ENCODE measurements around the gene STAT4. TPM values are rescaled to one million over a fixed set of nuclear protein-coding genes. Genes with fewer than 3 reads are reported as not detected.

The STAT4 gene
- polyA plus RNA-seq, 1 of the 3 experiments (the other 2 are of a cell fraction) = 0.12 TPM

GRCh38 chr2:191143791-191144190, 7.0 kb downstream of the STAT4 start:
- Histone ChIP-seq H3K27me3 (ENCODE audit: insufficient read depth) (no peaks in the 10 kb centered on the region), H3K27ac (ENCODE audit: low read depth in 2 of 2, low read length in 1 of 2) (no peak overlapping the region), H3K79me2 (ENCODE audit: insufficient read depth) (no peaks in the 10 kb centered on the region), H3K4me1 (ENCODE audit: control insufficient read depth in 1 of 2, insufficient read depth in 2 of 2, low read depth in 1 of 2, low read length in 1 of 2) (no peaks in the 10 kb centered on the region), H3K36me3 (replicated peaks in 1 of 2; ENCODE audit: control insufficient read depth in 1 of 2, insufficient read depth in 2 of 2, low read length in 1 of 2) (no peaks in the 10 kb centered on the region), H3F3A (replicated peaks; ENCODE audit: insufficient read depth) (no peaks in the 10 kb centered on the region), H3K9ac (no peak overlapping the region), H3K4me2 (no peak overlapping the region), H3K9me2 (no peaks in the 10 kb centered on the region), H2AFZ (ENCODE audit: low read depth) (no peak overlapping the region), H4K20me1 (ENCODE audit: insufficient read depth) (no peaks in the 10 kb centered on the region), H3K4me3 (ENCODE audit: low read depth in 2 of 2, low read length in 1 of 2) (no peak overlapping the region), H3K9me3 (no peaks in the 10 kb centered on the region)
- CTCF ChIA-PET = interaction anchor here (0.6 to 1.8 kb wide), 5 partner anchors 10 to 91 kb away, joined by 3 to 10 read pairs (median 4); no protein-coding TSS in a partner anchor
- TF ChIP-seq TAF1 (IDR thresholded peaks at IDR 0.05; ENCODE audit: borderline replicate concordance, low read depth, low read length) = no peak
- no peak for TF ChIP-seq ELF1 (IDR thresholded peaks at IDR 0.05)
- no peak for TF ChIP-seq IRF3 (IDR thresholded peaks at IDR 0.05; ENCODE audit: low read depth, low read length)
- no peak for TF ChIP-seq GATA2 (CRISPR knock-in tag; IDR thresholded peaks at IDR 0.05)
- TF ChIP-seq TCF12 (IDR thresholded peaks at IDR 0.05) = no peak
- TF ChIP-seq FOXM1 (IDR thresholded peaks at IDR 0.05; ENCODE audit: low read depth) = no peak
- TF ChIP-seq TEAD4 (IDR thresholded peaks at IDR 0.05; ENCODE audit: borderline replicate concordance, insufficient read depth) = no peak
- TF ChIP-seq NFIC (IDR thresholded peaks at IDR 0.05; ENCODE audit: borderline replicate concordance) = no peak
- no peak for TF ChIP-seq FOSL2 (IDR thresholded peaks at IDR 0.05; ENCODE audit: borderline replicate concordance, low read depth)
- no peak for TF ChIP-seq USF1 (IDR thresholded peaks at IDR 0.05; ENCODE audit: borderline replicate concordance, low read depth)
- TF ChIP-seq GABPA (IDR thresholded peaks at IDR 0.05; ENCODE audit: low read depth) = no peak
- no peak for TF ChIP-seq MEF2A (IDR thresholded peaks at IDR 0.05; ENCODE audit: borderline replicate concordance, low read depth)
- no peak for TF ChIP-seq USF2 (IDR thresholded peaks at IDR 0.05; ENCODE audit: borderline replicate concordance, low read depth, low read length)
- no peak for TF ChIP-seq RCOR1 (IDR thresholded peaks at IDR 0.05; ENCODE audit: low read length)
- TF ChIP-seq RAD21 (IDR thresholded peaks at IDR 0.05; ENCODE audit: low read length) = no peak
- DNase-seq = no peak
- POLR2A ChIA-PET = no interaction called here
- 98% methylated on average over 1 of the region's 1 CpG for WGBS (ENCODE audit: low lambda C conversion rate)

- no peaks in the 10 kb centered on the region for H3K4me1 ChIP-seq (ENCODE audit: control insufficient read depth in 1 of 2, insufficient read depth in 2 of 2, low read depth in 1 of 2, low read length in 1 of 2)
- no peaks in the 10 kb centered on the region for H3K9me3 ChIP-seq
- no peaks in the 10 kb centered on the region for H3F3A ChIP-seq (replicated peaks; ENCODE audit: insufficient read depth)
- H4K20me1 ChIP-seq (ENCODE audit: insufficient read depth) = no peaks in the 10 kb centered on the region
- CTCF ChIA-PET = no interaction called here
- WGBS (ENCODE audit: low lambda C conversion rate) = 64% methylated on average over 2 of the region's 2 CpGs
- no peak overlapping the region for H3K4me3 ChIP-seq (ENCODE audit: low read depth in 2 of 2, low read length in 1 of 2)
- POLR2A ChIA-PET = no interaction called here
- TF ChIP-seq IRF3 (IDR thresholded peaks at IDR 0.05; ENCODE audit: low read depth, low read length) = no peak
- TF ChIP-seq TAF1 (IDR thresholded peaks at IDR 0.05; ENCODE audit: borderline replicate concordance, low read depth, low read length) = no peak
- TF ChIP-seq USF1 (IDR thresholded peaks at IDR 0.05; ENCODE audit: borderline replicate concordance, low read depth) = no peak
- TF ChIP-seq REST (IDR thresholded peaks at IDR 0.05; ENCODE audit: low read depth, low read length) = no peak
- TF ChIP-seq FOSL2 (IDR thresholded peaks at IDR 0.05; ENCODE audit: borderline replicate concordance, low read depth) = no peak
- TF ChIP-seq USF2 (IDR thresholded peaks at IDR 0.05; ENCODE audit: borderline replicate concordance, low read depth, low read length) = no peak
- no peak for TF ChIP-seq MAX (IDR thresholded peaks at IDR 0.05; ENCODE audit: low read depth)
- TF ChIP-seq YY1 (IDR thresholded peaks at IDR 0.05; ENCODE audit: low read depth) = no peak
- no peaks in the 10 kb centered on the region for H3K79me2 ChIP-seq (ENCODE audit: insufficient read depth)
- no peak overlapping the region for H3K9ac ChIP-seq
- H3K4me2 ChIP-seq = no peak overlapping the region
- H3K27ac ChIP-seq (ENCODE audit: low read depth in 2 of 2, low read length in 1 of 2) = no peak overlapping the region
- H3K9me2 ChIP-seq = no peaks in the 10 kb centered on the region
- H3K27me3 ChIP-seq (ENCODE audit: insufficient read depth) = no peaks in the 10 kb centered on the region
- no peaks in the 10 kb centered on the region for H3K36me3 ChIP-seq (replicated peaks in 1 of 2; ENCODE audit: control insufficient read depth in 1 of 2, insufficient read depth in 2 of 2, low read length in 1 of 2)
- DNase-seq = no peak
- no peak overlapping the region for H2AFZ ChIP-seq (ENCODE audit: low read depth)
Observed at GRCh38 chr2:191128911-191129304, 21.9 kb downstream of the STAT4 start.
